ENCODE data around the gene RBM33.
"Not testable (repeated sequence)": the region's sequence is repeated elsewhere in the genome, so short reads cannot be mapped to it uniquely, and the experiment has no call there.

Gene RBM33, protein sequence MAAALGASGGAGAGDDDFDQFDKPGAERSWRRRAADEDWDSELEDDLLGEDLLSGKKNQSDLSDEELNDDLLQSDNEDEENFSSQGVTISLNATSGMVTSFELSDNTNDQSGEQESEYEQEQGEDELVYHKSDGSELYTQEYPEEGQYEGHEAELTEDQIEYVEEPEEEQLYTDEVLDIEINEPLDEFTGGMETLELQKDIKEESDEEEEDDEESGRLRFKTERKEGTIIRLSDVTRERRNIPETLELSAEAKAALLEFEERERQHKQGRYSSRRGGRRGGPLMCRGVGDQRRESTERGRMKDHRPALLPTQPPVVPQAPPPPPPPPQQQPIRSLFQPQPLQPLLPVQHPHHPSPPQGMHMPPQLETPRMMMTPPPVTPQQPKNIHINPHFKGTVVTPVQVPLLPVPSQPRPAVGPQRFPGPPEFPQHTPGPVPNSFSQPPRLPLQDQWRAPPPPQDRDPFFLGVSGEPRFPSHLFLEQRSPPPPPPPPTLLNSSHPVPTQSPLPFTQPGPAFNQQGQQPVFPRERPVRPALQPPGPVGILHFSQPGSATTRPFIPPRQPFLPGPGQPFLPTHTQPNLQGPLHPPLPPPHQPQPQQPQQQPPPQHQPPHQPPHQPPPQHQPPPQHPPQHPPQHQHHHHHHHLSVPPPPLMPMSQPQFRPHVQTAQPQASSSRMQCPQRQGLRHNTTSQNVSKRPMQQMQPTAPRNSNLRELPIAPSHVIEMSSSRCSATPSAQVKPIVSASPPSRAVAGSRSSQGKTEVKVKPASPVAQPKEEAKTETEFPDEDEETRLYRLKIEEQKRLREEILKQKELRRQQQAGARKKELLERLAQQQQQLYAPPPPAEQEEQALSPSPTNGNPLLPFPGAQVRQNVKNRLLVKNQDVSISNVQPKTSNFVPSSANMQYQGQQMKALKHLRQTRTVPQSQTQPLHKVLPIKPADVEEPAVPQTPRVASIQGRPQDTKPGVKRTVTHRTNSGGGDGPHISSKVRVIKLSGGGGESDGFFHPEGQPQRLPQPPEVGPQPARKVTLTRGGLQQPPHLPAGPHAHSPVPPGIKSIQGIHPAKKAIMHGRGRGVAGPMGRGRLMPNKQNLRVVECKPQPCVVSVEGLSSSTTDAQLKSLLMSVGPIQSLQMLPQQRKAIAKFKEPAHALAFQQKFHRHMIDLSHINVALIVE

DNA sequence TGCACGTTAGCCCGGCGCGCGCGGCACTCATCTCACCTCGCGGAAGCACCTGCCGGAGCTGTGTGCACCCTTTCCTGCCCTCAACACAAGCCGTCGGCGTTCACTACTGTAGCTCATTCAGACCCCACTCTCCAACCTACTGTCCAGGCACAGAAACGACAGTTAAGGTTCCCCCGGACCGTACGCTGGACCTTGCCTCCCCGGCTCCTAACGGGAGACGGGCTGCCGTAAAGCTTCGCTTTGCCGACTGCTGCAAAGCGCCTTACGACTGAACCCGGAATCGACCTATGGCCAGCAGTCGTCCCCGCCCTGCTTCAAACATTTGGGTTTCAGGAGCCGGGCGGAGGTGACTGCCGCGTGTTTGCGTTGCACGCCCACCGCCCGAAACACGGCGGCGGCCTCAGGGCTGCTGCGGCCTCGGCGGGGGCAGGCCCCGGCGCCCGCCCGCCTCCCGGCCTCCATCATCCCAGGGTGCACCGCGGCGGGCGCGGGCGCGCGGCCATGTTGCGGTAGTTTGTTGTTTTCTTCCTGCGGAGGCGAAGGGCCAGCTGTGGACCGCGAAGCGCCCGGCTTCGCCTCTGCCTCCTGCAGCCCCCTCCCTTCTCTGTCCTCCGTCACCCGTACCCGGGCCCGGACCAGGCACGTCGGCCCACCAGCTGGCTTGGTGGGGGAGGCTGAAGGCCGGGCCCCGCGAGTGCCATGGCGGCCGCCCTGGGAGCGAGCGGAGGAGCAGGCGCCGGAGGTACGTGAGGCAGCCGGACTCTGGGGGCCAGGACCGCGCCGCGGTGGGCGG lies at the start of gene RBM33:
RBM33 (plus strand) TSS at position 484 of the 793 bp plus-strand sequence; CDS start at position 700, 216 bp downstream.
- DNase-seq (ENCODE audit: low read depth), result peak; percentile 85

DNA sequence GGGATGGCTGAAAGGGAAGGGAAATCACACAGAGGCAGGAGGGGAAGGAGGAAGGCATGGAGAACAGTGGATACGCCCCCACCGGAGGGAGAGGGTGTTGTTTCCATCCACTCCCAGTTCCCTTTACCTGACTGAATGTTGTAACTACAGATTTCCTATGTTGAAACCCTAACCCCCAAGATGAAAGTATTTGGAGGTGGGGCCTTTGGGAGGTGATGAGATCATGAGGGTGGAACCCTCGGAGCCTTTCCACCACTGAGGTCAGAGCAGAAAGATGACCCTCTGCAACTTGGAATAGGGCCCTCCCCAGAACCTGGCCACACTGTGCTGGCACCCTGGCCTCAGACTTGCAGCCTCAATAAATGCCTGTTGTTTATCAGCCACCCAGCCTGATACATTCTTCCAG lies 49.5 kb upstream of the RBM33 start:
- DNase-seq (ENCODE audit: low read depth), result no peak

DNA sequence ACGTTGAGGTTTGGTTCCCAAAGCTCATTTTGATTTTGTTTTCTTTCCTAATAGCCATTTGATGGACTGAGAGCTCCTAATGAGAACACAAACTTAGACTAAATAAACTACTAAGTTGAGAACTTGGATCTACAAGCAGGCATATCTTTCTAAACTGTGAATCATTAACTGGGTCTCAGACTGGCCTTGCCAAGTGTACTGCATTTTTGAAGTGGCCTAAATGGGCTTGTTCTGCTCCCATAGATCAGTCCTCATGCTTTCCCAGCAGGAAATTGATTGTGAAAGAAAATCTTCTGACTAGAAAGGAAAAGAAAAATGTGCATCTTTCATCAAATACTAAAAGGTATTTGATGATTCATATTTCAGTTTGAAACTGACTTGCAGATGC lies 46.7 kb upstream of the RBM33 start:
- DNase-seq (ENCODE audit: low read depth), result no peak

DNA sequence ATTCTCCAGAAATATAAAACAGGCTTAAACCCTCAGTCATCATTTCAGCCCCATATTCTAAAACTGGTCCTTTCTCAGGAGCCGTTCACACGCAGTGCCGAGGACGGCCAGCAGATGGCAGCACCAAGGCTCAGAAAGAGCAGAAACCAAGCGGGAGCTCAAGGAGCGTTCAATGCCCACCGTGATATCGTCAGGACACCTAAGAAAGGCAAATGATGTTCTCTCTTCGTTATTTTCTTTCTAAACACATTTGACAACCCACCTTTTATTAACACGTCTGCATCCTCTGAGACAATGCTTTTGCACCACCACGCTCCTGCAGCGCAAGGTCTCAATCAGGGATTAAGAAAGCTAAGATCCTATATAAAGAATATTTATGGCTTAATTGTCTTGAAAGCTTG lies 45.7 kb upstream of the RBM33 start:
- DNase-seq (ENCODE audit: low read depth), result peak; percentile 65

DNA sequence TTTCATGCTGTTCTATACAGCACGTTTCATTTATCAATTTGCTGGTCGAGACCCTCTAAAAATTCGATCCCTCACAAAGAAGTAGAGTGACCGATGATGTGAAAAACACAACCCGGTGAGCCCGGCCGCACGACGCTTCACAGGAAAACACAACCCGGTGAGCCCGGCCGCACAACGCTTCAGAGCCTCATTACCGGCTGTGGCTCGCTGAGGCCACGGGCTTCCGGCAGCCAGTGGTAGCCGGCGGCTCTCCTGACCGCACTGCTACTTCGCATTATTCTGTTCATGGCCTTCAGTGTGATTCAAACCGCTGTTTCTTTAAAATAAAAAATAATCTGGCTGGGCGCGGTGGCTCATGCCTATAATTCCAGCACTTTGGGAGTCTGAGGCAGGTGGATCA lies 42.3 kb upstream of the RBM33 start:
- DNase-seq (ENCODE audit: low read depth), result no peak

DNA sequence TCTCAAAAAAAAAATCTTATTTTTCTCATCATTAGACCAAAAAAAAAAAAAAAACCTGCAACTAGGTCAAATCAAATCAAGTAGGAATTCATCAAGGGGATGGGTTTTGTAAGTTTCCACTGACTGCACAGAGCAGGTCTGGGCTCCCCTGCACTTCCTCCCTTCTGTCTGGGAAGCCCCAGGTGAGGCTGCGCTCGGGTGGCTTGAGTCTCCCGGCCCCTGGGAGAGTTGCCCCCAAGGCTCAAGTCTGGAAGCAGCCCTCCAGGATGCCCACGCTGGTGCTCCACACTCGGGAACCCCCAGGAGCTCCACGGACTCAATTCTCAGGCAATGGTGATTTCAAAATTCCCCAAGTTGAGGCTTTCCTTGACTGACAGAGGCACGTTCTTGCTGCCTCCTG lies 41.7 kb upstream of the RBM33 start:
- DNase-seq (ENCODE audit: low read depth), result no peak

DNA sequence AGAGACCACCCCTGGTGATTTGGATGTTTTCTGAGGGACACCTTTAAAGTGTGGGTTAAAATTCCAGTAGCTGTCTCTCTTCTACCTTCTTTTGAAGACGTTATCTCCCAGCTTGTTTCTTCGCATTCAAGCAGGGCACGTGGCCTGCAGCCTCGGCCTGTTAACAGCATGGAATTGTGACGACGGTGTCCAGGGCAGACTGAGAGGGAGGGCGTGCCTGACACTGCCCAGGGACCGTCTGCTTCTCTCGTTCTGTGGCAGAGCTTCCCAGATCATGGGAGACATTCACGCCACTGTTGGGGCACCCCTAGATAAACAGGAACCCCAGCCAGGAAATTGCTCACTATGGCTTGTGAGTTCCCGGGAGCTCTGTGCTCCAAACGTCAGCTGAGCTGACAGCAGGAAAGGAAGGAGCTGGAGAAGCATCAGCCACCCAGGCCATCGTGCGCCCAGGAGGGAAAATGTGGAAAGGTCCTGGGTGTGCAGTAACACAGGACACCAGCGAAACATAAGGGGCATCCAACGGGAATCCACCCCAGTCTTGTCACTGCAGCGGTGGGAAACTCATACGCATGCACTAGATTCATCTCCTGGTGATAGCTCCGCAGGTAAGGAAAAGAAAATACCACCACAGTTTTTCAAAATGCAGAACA lies 41.1 kb upstream of the RBM33 start:
- no peak for DNase-seq (ENCODE audit: low read depth)

DNA sequence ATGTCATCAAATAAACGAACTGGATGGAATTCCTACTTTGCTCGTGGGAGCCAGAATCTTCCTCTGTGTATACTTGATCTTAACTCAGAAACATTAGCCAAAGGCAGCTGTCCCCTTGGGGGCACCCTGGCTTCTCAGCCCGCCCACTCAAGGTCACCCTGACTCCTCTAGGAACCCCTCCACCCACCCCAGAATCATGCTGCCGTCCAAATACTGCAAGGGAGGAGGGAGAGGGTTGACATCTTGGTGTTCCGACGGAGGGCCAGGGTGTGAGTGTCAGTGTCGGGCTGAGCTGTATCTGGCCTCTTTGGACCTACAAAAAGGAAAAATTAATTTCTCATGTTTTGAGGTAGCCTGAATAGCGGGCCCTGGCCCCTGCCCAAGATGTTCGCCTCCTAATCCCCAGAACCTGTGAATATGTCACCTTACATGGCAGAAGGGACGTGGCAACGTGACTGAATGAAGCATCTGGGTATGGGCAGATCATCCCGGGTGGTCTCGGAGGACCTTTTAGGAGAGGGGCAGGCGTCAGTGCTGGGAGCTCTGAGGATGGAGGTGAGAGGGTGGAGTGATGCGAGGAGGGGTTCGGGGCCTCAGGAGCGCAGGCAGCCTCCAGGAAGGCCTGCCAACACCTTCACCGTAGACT lies 40.5 kb upstream of the RBM33 start:
- no peak for DNase-seq (ENCODE audit: low read depth)

DNA sequence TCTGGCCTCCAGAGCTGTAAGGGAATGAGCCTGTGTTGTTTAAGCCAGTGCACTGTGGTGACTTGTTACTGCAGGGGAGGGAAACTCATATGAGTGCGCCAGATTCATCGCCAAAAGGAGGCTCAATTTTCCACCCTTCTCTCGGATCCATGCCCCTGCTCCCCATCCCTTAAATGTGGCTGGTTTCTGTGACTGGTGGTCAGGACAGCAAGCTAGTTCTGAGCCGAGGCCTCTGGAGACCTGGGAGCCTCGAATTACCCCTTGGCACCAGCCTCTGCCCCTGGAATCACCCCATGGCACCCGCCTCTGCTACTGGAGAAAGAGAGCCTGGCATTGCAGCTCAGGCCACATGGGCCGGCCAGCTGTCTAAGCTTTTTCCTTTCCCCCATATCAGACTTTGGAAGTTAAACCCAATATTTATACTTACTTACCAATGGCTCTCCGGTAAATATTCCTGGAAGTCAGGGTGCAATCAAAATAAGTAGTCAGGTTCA lies 39.9 kb upstream of the RBM33 start:
- no peak for DNase-seq (ENCODE audit: low read depth)

DNA sequence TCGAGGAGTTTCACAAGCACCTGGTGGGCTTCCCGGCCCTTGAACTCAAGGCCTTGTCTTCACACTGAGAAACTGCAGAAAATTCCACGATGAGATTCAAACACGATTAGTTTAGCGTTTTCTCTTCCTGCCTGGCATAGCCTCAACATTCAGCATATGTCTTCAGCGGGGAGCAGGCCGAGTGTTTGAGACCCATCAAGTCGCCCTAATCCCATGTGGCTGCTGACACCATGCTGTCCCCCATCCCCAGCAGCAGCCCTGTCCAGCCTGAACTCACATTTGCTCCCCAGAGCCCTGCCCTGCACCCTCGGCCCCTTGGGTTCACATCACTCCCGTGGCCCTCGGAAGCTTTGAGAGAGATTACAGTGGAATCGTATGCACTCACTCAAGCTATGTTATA lies 35.3 kb upstream of the RBM33 start:
- DNase-seq (ENCODE audit: low read depth), result no peak

DNA sequence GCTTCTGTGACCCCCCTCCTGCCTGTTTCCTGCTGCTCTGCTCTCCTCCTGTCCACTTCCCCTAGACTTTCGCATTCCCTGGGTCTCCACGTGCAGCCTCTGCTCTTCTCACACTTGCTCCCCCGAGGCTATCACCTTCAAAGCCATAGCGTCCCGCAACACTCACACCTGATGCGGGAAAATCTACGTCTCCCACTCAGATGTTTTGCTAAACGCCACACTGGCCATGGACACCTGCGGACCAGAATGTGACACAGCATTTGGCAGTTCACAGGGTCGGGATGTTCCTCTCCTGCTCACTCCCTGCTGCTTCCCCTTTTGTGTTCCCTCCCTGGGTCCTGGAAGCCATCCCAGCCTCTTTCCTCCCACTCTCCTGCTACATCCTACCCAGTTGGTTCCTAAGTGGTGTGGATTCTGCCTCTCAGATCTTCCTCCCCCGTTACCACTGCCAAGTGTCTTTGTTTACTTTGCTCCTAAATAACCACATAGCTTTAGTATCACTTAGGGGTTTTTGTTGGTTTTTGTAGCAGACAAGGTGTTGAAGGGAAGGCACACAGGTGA lies 33.7 kb upstream of the RBM33 start:
- no peak for DNase-seq (ENCODE audit: low read depth)

DNA sequence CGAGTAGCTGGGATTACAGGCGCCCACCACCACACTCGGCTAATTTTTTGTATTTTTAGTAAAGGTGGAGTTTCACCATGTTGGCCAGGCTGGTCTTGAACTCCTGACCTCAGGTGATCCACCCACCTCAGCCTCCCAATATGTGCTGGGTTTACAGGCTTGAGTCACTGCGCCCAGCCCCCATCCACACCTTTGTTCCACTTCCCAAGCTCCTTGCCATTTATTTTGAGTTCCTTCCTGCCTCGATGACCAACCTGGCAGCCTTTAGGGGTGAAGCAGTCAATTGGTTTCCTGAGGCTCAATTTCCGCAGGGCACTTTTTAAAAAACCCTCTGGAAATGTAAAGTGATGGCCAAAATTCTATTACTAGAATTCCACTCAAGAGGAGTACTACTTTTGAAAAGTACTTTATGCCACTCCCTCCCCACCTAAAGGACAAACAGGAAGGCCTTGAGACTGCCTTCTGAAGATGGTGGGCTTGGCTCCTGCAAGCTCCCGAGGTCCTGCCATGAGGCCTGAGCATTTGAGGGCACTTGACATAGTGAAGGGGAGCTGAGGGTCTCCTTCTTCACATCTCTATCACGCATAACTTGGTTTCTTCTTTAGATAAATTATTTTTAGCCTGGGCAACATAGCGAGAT lies 32.5 kb upstream of the RBM33 start:
- DNase-seq (ENCODE audit: low read depth), result no peak

DNA sequence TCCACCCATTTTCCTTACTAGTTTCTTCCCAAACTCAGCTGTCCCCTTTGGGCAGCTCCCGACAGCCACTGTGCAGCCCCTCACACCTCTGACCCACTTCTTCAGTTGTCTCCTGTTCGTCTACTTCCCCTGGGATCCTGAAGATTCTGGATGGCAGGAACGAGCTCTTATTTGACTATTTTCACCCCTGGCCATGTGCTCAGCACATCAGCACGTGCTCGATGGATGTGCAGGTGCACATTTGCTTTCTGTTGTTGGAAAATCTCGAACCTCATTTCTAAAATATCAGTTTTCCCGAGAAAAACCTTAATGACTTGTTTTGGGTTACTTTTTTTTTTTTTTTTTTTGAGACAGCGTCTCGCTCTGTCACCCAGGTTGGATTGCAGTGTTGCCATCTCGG lies 31.8 kb upstream of the RBM33 start:
- DNase-seq (ENCODE audit: low read depth), result no peak

DNA sequence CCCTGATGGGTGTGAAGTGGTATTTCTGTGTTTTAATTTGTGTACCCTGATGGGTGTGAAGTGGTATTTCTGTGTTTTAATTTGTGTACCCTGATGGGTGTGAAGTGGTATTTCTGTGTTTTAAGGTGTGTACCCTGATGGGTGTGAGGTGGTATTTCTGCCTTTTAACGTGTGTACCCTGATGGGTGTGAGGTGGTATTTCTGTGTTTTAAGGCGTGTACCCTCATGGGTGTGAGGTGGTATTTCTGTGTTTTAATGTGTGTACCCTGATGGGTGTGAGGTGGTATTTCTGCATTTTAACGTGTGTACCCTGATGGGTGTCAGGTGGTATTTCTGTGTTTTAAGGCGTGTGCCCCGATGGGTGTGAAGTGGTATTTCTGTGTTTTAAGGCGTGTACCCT lies 29.4 kb upstream of the RBM33 start:
- DNase-seq (ENCODE audit: low read depth), result not testable (repeated sequence)

DNA sequence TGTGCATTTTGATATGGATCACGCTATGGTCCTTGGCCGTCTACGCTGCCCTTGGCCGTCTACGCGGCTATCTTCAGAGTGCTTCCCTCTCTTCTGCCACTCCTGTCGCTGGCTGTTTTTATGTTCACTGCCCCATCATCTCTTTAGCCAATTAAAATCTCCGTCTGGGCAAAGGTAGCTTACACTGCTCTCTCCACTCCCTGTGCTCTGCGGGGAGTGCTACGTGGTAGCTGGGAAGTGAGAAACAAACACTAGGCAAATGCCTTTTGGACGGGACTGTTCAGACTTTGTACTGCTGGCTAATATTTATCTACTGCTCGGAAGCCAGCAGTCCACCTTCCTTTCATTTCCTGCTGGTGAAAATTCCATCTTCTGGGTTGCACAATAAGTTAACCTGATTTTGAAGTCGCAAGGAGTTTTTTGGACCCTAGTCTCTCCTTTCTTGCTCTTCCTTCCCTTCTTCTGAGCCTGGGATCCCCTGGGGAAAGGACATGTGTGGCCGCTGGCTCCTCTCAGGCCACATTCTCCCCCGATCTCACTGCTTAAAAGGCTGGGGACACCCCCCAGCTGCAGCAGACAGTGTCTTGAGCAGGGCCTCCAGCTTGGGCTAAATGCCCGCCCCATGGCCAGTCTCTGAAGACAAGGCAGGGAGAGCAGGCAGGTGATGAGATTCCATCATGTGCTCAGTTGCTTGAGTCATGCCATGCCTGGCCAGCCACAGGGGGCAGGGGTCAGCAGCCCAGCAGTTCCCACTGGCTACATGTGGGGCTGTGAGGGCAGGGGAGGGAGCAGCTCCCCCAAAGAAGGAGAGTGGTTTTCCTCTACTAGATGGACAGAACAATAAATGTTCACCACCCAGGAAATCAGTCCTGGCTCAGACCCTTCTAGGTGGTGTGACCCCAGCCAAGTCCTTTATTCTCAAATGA lies 25.5 kb upstream of the RBM33 start:
- DNase-seq (ENCODE audit: low read depth), result peak; percentile 15

DNA sequence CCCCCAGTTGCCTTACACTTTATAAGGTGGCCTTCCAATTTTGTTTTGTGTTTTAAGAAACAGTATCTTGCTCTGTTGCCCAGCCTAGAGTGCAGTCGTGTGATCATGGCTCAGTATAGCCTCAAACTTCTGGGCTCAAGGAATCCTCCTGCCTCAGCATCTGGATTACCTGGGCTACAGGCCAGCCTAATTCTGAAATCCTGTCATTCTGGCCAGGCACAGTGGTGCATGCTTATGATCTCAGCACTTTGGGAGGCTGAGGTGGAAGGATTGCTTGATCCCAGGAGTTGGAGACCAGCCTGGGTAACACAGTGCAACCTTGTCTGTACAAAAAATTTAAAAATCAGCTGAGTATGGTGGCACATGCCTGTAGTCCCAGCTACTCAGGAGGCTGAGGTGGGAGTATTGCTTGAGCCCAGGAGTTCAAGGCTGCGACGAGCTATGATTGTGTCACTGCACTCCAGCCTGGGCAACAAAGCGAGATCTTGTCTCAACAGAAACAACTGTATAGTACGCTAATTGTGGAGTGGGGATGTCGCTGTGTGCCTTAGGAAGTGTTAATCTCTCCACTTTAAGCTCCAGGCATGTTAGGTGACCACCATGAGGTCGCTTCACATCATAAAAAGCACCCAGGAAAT lies 24.7 kb upstream of the RBM33 start:
- no peak for DNase-seq (ENCODE audit: low read depth)

DNA sequence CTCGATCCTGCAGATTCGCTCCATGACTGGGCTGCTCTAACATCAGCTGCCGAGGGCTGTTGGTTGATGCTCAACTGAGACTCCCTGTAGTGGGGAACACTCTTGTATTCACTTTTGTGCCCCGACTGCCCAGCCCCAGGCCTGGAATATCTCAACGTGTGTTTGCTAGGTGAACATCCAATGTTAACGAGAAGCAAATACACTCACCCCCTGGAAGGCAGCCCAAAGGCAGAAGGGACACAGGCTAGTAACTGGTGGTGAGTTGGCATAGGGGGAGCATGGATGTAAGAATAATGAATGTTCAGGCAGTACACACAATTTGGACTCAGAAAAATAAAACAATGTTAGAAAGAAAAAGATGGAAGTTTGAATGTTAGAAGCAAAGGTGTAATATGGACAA lies 24.0 kb upstream of the RBM33 start:
- no peak for DNase-seq (ENCODE audit: low read depth)

DNA sequence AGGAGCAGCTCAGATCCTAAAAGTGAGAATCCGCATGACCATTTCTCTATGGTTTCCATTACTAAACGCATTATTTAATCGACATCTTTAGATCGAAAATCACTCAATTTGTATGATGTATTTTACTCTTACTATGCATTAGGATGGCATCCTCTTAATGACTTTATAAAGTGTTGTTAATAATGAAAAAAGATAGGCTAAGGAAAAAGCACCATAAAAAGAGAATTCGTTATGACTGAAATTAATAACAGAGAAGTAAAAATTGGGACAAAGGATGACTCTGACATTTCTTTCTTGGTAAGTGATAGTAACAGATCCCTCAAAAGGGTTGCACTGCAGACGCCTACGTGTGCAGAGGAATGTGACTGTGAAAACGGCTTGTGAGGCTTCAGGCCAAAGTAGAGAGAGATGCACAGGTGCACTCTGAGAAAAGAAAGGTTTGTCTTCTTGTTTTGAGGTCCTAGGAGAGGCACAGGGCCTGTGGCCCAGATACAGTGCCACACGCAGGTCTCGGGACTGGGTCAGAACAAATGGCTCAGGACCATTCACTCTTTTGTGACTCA lies 23.0 kb upstream of the RBM33 start:
- DNase-seq (ENCODE audit: low read depth), result no peak

Data from EH (cell line).